Glutamatergic neuron (in vitro differentiated cells): ENCODE measurements around the gene HMCN1. TPM values are rescaled to one million over a fixed set of nuclear protein-coding genes. Genes with fewer than 3 reads are reported as not detected.

ENCODE experiments used
- DNase-seq: peaks from one replicate; pipeline ENCODE4 v3.0.0; 2022
- H3K27ac Mint-ChIP-seq: one replicate; pipeline ENCODE4 v1.8.0; 2020; ENCODE audit warnings: mild to moderate bottlenecking, mixed read lengths, inconsistent platforms; ENCODE audit not compliant: unreplicated experiment
- H3K27me3 Mint-ChIP-seq: one replicate; pipeline ENCODE4 v1.8.0; 2020; ENCODE audit warnings: mild to moderate bottlenecking, moderate library complexity, mixed read lengths, inconsistent platforms; ENCODE audit not compliant: unreplicated experiment
- H3K36me3 Mint-ChIP-seq: one replicate; pipeline ENCODE4 v1.8.0; 2020; ENCODE audit warnings: mild to moderate bottlenecking, mixed read lengths, inconsistent platforms; ENCODE audit not compliant: unreplicated experiment
- H3K4me1 Mint-ChIP-seq: one replicate; pipeline ENCODE4 v1.8.0; 2020; ENCODE audit warnings: mild to moderate bottlenecking, low read depth, mixed read lengths, inconsistent platforms; ENCODE audit not compliant: unreplicated experiment
- H3K4me3 Mint-ChIP-seq: one replicate; pipeline ENCODE4 v1.8.0; 2020; ENCODE audit warnings: mild to moderate bottlenecking, mixed read lengths, inconsistent platforms; ENCODE audit not compliant: unreplicated experiment
- H3K9me3 Mint-ChIP-seq: one replicate; pipeline ENCODE4 v1.8.0; 2020; ENCODE audit warnings: mild to moderate bottlenecking, moderate library complexity, mixed read lengths, inconsistent platforms; ENCODE audit not compliant: unreplicated experiment
- total RNA-seq: library from RNA; stranded (reverse); fragmentation: NEBNext Ultra II Directional; extraction: Animal tissue kit (Norgen Biotek cat#: 25700); gene quantifications from one replicate; pipeline ENCODE4 v1.2.1, GENCODE V29; 2021; ENCODE audit not compliant: unreplicated experiment
- TF ChIP-seq, protein P1 (sequence below): fragments of 200-600 bp; sonication (generic); IDR thresholded peaks from one replicate; pipeline ENCODE4 v1.5.0; 2021; ENCODE audit not compliant: partially characterized antibody, unreplicated experiment

HMCN1 gene
- total RNA-seq, 1 donor from 2014 or later, result 0.93 TPM

DNA sequence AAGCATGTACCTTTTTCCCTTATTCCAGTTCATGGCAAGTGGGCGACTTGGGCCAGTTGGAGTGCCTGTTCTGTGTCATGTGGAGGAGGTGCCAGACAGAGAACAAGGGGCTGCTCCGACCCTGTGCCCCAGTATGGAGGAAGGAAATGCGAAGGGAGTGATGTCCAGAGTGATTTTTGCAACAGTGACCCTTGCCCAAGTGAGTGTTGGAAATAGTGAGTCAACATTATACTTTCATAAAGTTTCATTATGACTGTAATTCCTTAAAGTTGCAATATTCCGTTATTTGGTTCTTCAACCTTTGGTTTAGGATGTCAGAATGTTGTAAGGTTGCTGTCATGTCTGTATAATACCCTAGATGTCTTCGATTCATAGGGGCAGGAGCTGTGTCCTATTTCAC lies 410.3 kb downstream of the HMCN1 start:
- Mint-ChIP-seq H3K27ac (no peak overlapping the region), H3K4me3 (no peak overlapping the region), H3K27me3 (no peaks in the 10 kb centered on the region), H3K9me3 (no peaks in the 10 kb centered on the region), H3K36me3 (no peaks in the 10 kb centered on the region), H3K4me1 (no peaks in the 10 kb centered on the region)
- TF ChIP-seq, protein P1, sequence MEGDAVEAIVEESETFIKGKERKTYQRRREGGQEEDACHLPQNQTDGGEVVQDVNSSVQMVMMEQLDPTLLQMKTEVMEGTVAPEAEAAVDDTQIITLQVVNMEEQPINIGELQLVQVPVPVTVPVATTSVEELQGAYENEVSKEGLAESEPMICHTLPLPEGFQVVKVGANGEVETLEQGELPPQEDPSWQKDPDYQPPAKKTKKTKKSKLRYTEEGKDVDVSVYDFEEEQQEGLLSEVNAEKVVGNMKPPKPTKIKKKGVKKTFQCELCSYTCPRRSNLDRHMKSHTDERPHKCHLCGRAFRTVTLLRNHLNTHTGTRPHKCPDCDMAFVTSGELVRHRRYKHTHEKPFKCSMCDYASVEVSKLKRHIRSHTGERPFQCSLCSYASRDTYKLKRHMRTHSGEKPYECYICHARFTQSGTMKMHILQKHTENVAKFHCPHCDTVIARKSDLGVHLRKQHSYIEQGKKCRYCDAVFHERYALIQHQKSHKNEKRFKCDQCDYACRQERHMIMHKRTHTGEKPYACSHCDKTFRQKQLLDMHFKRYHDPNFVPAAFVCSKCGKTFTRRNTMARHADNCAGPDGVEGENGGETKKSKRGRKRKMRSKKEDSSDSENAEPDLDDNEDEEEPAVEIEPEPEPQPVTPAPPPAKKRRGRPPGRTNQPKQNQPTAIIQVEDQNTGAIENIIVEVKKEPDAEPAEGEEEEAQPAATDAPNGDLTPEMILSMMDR, result no peak
- DNase-seq, result no peak

DNA sequence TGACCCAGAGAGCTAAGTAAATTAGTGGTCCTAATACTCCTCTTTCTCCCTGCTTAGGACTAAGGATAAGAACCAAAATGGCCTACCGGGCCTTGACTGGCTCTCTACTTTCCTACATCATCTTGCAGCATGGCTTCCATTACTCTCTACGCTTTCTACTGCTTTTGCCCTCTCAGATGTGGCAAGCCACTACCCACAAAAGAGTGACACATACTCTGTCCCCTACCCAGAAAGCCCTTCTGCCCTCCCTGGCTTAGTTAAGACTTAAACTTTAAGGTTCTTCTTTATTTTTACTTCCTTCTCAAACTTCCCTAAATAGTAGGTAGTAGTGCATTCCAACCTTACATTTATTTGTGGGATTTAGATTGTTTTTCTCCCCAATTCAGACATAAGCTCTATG lies 412.8 kb downstream of the HMCN1 start:
- TF ChIP-seq, protein P1, result no peak
- no peaks in the 10 kb centered on the region for H3K9me3 Mint-ChIP-seq
- DNase-seq, result no peak
- no peak overlapping the region for H3K4me3 Mint-ChIP-seq
- H3K27me3 Mint-ChIP-seq, result no peaks in the 10 kb centered on the region
- H3K27ac Mint-ChIP-seq, result no peak overlapping the region
- no peaks in the 10 kb centered on the region for H3K4me1 Mint-ChIP-seq
- H3K36me3 Mint-ChIP-seq, result no peaks in the 10 kb centered on the region

DNA sequence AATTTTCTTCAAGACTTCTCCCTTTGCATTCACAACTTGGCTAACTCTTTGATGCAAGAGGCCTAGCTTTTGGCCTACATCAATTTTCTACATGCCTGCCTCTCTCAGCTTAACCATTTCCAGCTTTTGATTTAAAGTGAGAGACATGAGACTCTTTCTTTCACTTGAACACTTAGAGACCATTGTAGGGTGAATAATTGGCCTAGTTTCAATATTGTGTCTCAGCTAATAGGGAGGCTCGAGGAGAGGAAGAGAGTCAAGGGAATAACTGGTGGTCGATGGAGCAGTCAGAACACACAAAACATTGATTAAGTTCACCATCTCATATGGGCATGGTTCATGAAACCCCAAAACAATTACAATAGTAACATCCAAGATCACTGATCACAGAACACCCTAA lies 415.4 kb downstream of the HMCN1 start:
- H3K9me3 Mint-ChIP-seq, result no peaks in the 10 kb centered on the region
- no peaks in the 10 kb centered on the region for H3K27me3 Mint-ChIP-seq
- no peak overlapping the region for H3K4me3 Mint-ChIP-seq
- H3K27ac Mint-ChIP-seq, result no peak overlapping the region
- H3K36me3 Mint-ChIP-seq, result no peaks in the 10 kb centered on the region
- TF ChIP-seq, protein P1, result no peak
- H3K4me1 Mint-ChIP-seq, result peaks cover 4% of the 10 kb centered on the region
- no peak for DNase-seq

DNA sequence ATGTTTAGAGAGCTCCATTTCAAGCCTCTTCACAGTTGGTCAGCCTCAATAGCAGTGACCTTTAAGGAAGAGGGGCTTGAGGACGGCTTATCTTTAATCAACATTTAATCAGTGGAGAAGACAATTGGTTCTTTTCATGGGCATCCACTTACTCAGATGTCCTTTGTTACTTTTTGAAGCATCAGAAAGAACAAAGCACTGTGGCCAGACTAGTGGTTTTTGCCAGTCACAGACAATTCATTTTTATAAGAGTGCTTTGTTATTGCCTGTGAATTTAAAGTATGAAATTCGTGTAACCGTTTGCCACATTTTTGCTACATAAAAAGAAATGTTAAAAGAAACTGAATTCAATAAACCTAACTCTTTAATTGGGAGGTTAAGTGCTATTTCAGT lies 418.0 kb downstream of the HMCN1 start:
- Mint-ChIP-seq H3K27me3 (no peaks in the 10 kb centered on the region), H3K4me3 (no peak overlapping the region), H3K9me3 (no peaks in the 10 kb centered on the region), H3K36me3 (no peaks in the 10 kb centered on the region), H3K27ac (no peak overlapping the region), H3K4me1 (peaks cover 6% of the 10 kb centered on the region)
- no peak for DNase-seq
- TF ChIP-seq, protein P1, result no peak

DNA sequence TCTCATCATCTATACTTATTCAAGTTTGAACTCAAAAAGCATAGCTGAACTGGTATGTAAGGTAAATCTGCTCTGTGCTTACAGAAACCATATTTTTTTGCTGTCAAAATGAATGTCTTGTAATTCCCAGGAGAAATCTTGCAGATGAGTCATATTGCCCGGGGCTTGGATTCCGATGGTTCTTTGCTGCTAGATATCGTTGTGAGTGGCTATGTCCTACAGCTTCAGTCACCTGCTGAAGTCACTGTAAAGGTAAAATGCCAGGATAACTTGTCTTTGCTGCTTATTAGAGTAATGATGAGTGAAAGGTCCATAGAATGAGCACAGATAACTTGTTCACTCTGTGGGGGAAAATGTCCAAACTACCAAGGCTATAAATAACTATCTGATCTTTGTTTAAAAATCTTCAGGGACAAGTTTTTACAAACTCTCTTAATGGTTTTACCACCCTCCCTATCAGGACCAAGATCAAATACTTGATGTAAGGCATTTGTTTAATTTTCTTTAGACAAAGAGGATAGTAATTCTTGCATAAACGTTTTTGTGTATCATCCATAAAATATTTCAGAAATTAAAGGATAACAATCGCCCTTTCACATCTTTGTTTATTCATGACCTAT lies 418.5 kb downstream of the HMCN1 start:
- Mint-ChIP-seq H3K36me3 (no peaks in the 10 kb centered on the region), H3K27ac (no peak overlapping the region), H3K4me1 (peaks cover 6% of the 10 kb centered on the region), H3K27me3 (no peaks in the 10 kb centered on the region), H3K4me3 (no peak overlapping the region), H3K9me3 (no peaks in the 10 kb centered on the region)
- no peak for DNase-seq
- TF ChIP-seq, protein P1, result no peak
